ENCODE results near the gene LINC00305.

LINC00305 gene

GRCh38 chr18:64180171-64180570 is 31.3 kb upstream of the LINC00305 start:
- no peak for DNase-seq (ENCODE audit: low read depth)
- TF ChIP-seq, protein P1, sequence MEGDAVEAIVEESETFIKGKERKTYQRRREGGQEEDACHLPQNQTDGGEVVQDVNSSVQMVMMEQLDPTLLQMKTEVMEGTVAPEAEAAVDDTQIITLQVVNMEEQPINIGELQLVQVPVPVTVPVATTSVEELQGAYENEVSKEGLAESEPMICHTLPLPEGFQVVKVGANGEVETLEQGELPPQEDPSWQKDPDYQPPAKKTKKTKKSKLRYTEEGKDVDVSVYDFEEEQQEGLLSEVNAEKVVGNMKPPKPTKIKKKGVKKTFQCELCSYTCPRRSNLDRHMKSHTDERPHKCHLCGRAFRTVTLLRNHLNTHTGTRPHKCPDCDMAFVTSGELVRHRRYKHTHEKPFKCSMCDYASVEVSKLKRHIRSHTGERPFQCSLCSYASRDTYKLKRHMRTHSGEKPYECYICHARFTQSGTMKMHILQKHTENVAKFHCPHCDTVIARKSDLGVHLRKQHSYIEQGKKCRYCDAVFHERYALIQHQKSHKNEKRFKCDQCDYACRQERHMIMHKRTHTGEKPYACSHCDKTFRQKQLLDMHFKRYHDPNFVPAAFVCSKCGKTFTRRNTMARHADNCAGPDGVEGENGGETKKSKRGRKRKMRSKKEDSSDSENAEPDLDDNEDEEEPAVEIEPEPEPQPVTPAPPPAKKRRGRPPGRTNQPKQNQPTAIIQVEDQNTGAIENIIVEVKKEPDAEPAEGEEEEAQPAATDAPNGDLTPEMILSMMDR (IDR thresholded peaks at IDR 0.05; ENCODE audit: low read depth, low read length) = no peak
- TF ChIP-seq MYC (IDR thresholded peaks at IDR 0.05; ENCODE audit: low read depth, low read length) (no peak), POLR2A (IDR thresholded peaks at IDR 0.05; ENCODE audit: extremely low read depth, insufficient read length) (no peak)
- TF ChIP-seq, protein P2, sequence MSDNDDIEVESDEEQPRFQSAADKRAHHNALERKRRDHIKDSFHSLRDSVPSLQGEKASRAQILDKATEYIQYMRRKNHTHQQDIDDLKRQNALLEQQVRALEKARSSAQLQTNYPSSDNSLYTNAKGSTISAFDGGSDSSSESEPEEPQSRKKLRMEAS (IDR thresholded peaks at IDR 0.05; ENCODE audit: low read depth, low read length) = no peak
- no peak overlapping the region for H3K4me3 ChIP-seq (ENCODE audit: low read depth, low read length)

DNA sequence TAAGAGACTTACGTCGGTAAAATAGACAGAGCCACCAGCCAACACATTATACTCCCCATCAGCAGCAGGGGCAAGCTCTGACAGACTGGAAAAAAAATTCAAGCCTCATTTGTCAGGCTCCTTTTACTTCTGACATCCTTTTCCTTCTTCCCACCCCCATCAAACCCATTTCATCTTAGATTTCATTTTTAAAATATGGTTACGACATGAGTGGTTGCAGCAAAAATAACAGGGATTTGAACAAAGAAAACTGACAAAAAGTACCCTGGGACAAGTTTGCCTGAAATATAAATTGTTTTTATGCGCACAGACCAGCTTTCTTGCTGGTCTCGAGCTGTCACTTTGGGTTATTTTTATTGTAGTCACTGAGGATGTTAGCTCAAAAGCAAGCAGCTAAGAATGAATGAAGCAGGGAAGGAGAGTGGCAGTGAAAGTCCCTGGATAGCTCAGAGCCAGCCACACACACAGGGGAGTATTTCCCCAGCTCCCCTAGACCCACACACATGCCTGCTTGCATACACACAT is 30.7 kb upstream of the LINC00305 start:
- TF ChIP-seq MYC (IDR thresholded peaks at IDR 0.05; ENCODE audit: low read depth, low read length) (no peak), POLR2A (IDR thresholded peaks at IDR 0.05; ENCODE audit: extremely low read depth, insufficient read length) (no peak)
- TF ChIP-seq, protein P2 (IDR thresholded peaks at IDR 0.05; ENCODE audit: low read depth, low read length) = no peak
- TF ChIP-seq, protein P1 (IDR thresholded peaks at IDR 0.05; ENCODE audit: low read depth, low read length) = no peak
- DNase-seq (ENCODE audit: low read depth) = no peak
- H3K4me3 ChIP-seq (ENCODE audit: low read depth, low read length) = no peak overlapping the region

DNA sequence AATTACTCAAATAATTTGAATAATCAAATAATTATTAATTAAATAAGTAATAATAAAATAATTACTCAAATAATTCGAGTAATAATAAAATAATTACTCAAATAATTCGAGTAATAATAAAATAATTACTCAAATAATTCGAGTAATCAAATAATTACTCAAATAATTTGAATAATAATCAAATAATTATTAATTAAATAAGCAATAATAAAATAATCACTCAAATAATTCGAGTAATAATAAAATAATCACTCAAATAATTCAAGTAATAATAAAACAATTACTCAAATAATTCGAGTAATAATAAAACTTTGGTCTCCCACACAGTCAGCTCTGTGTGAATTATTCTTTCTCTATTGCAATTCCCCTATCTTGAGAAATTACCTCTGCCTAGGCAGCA is 30.0 kb upstream of the LINC00305 start:
- H3K4me3 ChIP-seq (ENCODE audit: low read depth, low read length) = no peak overlapping the region
- no peak for DNase-seq (ENCODE audit: low read depth)
- TF ChIP-seq MYC (IDR thresholded peaks at IDR 0.05; ENCODE audit: low read depth, low read length) = no peak
- TF ChIP-seq POLR2A (IDR thresholded peaks at IDR 0.05; ENCODE audit: extremely low read depth, insufficient read length) = no peak
- TF ChIP-seq, protein P1 (IDR thresholded peaks at IDR 0.05; ENCODE audit: low read depth, low read length) = no peak
- TF ChIP-seq, protein P2 (IDR thresholded peaks at IDR 0.05; ENCODE audit: low read depth, low read length) = no peak

DNA sequence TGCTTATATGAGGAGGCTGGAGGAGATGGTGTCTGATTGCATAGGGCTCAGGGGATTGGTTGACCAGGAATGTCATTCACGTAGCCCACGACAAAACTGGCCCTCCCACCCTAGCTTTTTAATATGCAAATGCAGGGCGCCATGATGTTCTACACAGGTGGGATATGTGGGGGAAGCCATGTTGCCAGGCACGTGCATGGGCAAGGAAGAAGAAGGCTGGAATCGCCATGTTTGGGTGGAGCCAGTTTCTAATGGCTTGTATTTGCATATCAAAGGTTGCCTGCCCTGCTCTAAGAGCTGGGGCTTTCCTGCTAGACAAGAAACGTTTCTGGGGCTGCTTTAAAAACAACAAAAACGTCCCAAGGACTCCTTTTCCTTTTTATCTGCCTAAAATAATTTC is 26.5 kb upstream of the LINC00305 start:
- TF ChIP-seq POLR2A (IDR thresholded peaks at IDR 0.05; ENCODE audit: extremely low read depth, insufficient read length) (no peak), MYC (IDR thresholded peaks at IDR 0.05; ENCODE audit: low read depth, low read length) (no peak)
- TF ChIP-seq, protein P1 (IDR thresholded peaks at IDR 0.05; ENCODE audit: low read depth, low read length) = no peak
- TF ChIP-seq, protein P2 (IDR thresholded peaks at IDR 0.05; ENCODE audit: low read depth, low read length) = no peak
- no peak overlapping the region for H3K4me3 ChIP-seq (ENCODE audit: low read depth, low read length)

GRCh38 chr18:64171576-64171975 is 22.7 kb upstream of the LINC00305 start:
- TF ChIP-seq, protein P1 (IDR thresholded peaks at IDR 0.05; ENCODE audit: low read depth, low read length) = no peak
- TF ChIP-seq, protein P2 (IDR thresholded peaks at IDR 0.05; ENCODE audit: low read depth, low read length) = no peak
- TF ChIP-seq POLR2A (IDR thresholded peaks at IDR 0.05; ENCODE audit: extremely low read depth, insufficient read length) (no peak), MYC (IDR thresholded peaks at IDR 0.05; ENCODE audit: low read depth, low read length) (no peak)
- H3K4me3 ChIP-seq (ENCODE audit: low read depth, low read length) = no peak overlapping the region
- DNase-seq (ENCODE audit: low read depth) = no peak

More for the DNA sequence above, 26.5 kb upstream of the LINC00305 start:
- no peak for DNase-seq (ENCODE audit: low read depth)

Measured in NB4 (cell line).